Fibroblast of skin of left biceps (primary cell): ENCODE data around the gene COL10A1.
A peak's percentile ranks its signal among the peaks of the same experiment; 100 is the strongest.

Experiments
- DNase-seq, 2 experiments: peaks; one replicate each; pipeline ENCODE4 v3.0.0-alpha.2; 2013; ENCODE audit warnings: low read depth in 2 of 2

The COL10A1 gene

DNA sequence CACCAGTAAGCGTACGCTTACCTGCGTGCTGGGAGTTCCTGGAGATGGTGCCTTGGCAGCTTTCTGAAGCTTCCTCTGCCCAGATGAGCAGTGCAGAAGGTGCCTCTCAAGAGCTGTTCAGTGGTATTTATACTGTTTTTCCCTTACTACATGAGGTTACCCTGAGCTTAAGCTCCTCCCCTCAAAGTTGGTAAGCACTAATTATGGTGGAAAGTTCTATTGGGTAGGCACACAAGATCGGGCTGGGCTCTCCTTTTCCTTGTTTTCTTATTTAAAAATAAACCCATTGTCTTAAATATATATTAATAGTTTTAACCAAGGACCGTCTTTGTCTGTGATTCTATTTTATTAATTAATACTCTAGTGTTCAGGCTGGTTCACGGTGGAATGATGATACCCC, at the start of gene COL10A1:
COL10A1 (minus strand) TSS at position 101 of the 400 bp plus-strand sequence. CDS start 640 bp downstream, outside the sequence.
- DNase-seq, result no peak

DNA sequence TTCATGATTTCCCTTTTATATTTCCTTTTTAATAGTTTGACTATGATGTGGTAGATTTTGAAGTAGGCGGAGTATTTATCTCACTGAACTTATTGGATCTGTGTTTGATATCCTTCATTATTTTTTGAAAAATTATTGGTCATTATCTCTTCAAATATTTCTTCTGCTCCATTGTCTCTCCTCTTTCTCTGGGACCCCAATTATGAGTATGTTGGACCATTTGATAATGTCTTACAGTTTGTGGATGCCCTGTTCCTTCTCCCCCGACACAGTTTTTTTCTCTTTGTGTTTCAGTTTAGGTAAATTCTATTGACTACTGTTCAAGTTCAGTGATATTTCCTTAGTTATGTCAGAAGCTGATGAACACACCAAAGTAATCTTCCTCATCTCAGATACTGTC, 49.4 kb upstream of the COL10A1 start:
- no peak for DNase-seq

DNA sequence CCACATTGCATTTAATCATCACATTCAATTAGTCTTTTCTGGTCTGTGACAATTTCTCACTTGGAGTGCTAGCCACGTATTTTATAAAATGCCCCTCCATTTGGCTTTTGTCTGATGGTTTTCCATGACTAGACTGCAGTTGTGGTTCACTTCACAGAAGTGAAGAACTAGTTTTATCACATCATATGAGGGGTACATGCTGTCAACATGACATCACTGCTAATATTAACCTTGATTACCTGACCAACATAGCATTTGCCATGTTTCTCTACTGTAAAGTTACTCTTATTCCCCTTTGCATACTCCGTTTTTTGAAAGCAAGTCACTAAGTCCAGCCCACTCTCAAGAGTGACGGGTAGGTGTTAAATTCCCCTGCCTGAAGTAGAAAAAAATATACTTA, 48.0 kb upstream of the COL10A1 start:
- DNase-seq, result no peak

DNA sequence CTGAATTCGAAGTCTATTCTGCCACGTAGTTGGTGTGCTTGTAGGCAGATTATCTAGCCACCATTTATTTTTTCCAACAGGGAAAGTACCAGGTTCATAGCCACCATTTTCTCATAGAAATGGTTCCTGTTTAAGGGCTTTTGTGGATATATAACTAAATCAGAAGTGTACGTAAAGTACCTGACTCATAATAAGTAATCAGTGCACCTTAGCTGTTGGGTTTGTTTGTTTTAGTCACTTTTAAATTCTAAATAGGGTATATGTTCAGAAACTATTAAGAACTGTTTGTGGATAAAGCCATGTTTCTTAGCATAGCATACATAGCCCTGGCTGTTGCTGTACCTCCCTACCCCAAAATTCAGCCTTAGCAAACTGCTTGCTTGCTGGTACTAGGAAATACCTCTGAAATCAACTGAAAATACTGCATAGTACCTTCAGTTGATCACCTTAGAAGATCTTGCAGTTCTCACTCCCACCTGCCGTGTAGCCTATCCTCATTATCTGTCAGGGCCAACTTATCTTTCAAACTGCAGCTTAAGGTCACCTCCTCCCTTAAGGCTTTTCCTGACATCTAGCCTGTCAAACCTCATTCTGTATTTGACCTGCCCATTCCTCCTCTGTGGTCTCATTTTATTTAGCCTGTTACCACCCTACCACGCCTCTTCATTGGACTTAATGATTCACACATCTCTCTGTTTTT, 44.6 kb upstream of the COL10A1 start:
- no peak for DNase-seq

DNA sequence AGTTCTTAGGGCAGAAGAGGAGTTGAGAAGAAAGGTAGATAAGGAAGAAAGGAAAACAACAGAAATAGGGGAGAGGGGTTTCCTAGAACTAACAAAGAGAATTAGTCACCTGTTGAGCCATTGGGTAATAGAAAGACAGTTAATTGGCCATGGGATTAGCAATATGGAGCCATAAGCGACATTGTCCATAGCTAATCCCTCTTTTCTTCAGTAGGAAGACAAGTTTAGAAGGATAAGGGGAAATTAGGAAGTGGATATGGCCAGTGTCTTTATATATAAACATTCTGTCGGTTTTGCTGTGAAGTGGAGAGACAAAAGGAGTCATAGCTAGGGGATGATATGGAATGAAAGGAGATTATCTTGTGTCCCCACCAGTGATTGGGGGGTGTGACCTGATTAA, 43.9 kb upstream of the COL10A1 start:
- DNase-seq, result no peak

DNA sequence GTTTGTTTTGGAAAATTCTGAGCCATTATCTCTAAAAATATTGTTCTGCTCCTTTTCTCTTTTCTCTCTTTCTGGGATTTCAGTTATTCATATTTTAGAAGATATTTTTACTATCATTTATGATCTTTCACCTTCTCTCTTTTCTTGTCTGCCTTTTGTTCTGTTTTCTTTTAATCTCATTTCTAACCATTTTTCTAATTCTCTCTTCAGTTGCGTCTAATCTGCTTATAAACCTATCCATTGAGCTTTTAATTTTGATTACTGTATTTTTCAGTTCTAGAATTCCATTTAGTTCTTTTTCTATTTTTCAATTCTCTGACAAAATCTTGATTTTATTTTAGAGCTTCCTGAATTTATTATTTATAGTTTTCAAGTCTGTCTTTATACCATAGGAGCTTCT, 42.2 kb upstream of the COL10A1 start:
- DNase-seq, result no peak

DNA sequence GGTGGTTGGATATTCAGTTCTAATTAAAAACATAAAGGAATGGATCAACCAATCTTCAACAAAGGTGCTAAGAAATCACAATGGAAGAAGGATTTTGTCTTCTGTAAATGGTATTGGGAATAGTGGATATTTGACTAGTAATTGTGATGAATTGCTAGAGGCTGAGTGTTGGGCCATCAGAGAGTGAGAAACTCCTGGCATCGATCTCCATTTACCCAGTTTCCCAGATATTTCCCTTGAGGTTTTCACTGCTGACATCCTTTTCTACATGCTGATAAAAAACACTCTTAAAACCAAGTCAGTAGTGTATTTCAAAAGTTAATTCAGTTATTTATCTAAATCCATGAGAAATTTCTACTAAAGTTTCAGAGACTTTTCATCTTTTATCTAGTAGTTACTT, 40.4 kb upstream of the COL10A1 start:
- DNase-seq, result no peak

DNA sequence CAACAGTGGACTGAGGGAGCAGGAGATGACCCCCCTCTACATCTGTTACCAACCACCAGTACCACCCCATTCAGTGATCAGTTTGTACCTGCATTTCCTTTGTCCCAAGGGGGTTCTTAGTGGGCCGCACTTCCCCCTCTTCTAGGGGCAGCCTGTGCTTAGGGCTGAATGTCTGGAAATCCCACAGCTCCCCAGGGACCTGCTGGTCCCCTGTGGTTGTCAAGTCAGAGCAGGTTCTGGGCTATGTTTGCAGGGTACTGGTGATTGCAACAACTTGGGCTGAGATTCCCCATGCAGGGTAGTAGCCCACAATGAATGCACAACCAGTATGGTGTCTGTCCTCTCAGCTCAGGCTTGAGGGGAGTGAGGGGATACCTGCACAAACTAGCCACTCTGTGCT, 39.7 kb upstream of the COL10A1 start:
- no peak for DNase-seq

DNA sequence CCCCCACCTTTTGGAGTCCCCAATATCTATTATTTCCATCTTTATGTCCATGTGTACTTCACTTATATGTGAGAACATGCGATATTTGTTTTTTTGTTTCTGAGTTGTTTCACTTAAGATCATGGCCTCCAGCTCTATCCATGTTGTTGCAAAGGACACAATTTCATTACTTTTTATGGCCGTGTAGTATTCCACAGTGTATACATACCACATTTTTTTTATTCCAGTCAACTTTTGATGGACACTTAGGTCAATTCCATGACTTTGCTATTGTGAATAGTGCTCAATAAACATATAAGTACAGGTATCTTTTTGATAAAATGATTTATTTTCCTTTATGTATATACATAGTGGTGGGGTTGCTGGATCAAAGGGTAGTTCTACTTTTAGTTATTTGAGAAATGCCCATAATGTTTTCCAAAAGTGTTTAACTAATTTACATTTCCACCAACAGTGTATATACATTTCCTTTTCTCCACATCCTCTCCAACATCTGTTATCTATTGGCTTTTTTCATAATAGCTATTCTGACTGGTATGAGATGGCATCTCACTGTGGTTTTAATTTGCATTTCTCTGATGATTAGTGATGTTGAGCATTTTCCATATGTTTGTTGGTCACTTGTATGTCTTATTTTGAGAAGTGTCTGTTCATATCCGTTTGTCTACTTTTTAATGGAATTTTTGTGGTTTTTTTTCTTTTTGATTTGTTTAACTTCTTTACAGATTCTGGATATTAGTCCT, 34.0 kb upstream of the COL10A1 start:
- peak; percentile 48 to 55 for DNase-seq

DNA sequence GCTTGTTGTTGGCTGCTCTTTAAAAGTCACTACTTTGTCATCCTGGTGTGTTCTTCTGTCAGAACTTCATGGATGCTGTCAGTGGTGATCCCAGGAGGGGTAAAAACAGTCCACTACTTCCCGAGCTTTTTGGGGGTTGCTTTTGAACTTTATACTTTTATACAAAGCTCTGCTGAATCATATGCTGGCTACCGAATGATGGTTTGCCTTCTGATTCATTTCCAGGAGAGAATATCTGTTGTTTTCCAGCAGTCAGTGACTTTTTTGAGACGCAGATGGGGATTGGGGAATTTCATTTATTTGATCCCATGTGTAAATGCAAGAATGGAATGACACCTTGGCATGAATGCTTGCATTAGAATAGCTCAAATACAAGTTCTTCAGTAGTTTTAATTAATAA, 32.7 kb upstream of the COL10A1 start:
- DNase-seq, result peak in 1 of 2 experiments; percentile 13

DNA sequence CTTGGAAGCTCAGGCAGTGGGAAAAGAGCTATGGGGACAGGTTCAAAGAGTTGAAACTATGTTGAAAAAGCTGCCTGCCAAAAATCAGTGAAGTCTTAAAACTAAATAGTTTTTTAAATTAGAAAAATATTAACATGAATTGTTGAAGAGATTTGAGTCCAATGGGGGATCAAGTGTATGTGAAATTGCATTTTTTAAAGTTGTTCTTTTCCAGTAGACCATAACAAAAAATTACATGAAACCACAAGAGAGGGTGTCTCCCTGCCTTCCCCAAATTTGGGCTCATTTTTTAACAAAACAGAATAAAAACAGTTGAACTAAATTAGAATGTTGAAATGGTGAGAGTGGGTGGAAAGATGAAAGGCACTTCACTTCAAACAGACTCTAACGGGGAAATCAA, 31.5 kb upstream of the COL10A1 start:
- DNase-seq, result no peak

DNA sequence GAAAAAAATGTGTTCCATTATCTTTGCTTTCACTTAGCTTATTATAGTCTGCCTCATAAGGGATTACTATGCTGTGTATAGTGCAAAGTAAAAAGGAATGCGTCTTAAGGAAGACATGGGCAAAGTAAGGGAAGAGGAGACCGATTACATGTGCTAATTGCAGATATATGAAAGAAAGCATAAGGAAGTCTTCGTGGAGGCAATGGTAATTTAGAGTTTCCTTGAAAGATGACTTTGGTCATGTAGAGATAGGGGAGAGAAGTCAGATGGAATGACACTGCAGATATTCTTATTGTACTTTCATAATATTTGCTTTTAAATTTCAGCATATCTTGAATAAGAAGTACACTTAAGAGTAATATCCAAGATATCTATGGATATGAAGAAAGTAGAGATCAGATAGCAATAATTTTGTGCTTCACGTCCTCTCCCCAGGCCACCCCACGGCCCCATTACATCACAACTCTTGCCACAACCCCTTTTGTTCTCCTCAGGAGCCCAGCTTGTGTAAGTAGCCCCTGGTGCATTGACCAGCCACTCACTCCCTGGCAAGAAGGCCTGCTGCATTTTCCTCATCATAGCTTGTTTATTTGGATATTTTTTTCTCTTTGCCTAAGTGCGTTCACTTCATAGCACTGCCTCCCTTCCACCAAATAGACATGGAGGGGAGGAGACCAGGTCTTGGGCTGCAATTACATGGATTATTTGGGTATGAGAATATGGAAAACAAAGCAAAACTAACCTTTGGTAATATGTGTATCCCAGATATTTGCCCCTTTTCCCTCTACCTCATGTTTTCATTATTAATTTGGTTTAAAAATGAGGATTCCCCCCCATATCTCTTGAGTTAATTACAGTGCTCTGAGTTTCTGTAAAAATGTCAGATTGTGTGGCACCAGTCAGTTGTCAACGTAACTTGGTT, 30.7 kb upstream of the COL10A1 start:
- no peak for DNase-seq

DNA sequence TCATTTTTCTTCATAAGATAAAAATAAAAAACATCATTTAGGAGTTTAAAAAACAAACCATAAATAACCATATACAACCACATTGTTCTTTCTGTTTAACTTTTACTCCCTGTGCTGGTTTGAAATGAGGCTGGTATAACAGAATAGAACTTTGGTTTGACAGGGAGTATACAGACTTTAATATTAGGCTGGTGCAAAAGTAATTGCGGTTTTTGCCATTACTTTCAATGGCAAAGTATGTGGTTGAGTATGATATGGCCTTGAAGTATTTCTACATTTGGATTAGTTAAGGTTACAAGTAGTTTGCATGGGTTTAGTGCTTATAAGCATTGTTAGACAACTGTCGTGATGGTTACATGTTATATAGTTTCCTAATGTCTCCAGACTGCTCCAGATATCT, 29.0 kb upstream of the COL10A1 start:
- DNase-seq, result no peak

DNA sequence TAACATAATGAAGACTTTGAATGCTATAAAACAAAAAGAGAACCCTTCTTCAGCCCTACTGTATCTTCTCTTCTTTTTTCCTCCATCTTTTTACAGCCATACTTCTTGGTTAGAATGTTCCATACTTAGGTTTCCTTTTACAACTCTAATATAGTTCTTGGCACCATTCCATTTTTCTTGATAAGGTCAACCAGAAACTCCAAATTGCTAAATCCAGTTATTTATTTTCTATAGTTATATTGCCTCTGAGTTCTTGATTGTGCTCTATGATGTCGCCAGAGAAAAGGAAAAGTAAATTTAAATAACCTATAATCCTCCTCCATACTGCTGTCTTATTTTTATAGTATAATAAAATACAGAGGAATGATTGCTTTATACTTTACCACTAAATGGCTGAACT, 26.7 kb upstream of the COL10A1 start:
- no peak for DNase-seq

DNA sequence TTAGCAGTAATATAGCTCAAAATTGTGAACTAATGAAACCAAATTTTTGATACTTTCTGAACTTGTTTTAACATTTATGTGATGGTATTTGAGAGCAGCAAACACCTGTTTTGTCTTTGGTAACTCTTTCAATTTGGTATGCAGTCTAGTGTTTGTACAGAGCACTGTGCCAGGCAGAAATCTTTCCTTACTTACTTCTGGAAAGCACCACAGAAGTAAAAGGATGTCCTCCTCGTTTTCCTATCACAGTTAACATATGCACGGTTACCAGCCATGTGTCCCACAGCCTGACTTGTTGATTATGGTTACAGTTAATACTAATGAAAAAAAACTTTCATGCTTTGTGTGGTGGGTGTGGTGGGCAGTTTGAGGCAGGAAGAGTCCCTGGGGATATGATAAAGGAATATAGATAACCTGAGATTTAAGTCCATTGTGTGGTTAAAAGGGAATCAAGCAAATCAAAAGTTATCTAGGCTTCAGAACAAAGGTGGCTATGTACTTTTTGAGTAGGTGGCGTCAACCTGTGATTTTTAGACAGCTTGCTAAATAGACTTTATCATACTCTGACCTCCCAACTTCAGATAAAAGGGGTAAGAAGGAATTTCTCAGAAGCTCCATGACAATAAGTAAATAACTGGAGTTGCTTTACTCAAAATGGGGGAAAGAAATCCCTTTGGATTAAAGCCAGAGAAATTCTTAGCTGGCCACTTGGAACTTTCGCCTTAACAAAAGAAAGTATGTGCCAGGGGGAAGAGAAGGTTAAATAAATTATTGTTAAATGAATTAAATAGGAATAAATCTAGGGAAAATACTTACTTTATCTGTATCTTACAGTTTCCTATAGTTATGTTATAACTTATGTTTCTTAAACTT, 20.1 kb upstream of the COL10A1 start:
- no peak for DNase-seq

DNA sequence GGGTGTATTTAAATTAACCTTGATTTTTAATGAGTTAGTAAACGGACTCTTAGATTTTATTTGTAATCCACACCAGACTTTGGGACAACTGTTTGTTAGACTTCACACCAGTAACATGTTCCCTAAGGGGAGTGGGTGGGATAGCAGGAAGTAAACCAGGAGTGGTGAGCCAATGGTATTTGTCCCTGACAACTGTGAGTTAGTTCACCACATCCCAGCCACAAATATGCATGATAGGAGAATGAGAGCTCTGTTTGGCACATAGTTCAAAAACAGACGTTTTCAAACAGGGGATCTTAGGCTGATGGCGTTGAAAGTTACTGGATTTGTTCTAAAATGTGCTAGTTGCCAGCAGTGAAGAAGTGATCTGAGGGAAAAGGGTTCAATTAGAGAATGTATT, 18.7 kb upstream of the COL10A1 start:
- DNase-seq, result peak; percentile 60 to 66

DNA sequence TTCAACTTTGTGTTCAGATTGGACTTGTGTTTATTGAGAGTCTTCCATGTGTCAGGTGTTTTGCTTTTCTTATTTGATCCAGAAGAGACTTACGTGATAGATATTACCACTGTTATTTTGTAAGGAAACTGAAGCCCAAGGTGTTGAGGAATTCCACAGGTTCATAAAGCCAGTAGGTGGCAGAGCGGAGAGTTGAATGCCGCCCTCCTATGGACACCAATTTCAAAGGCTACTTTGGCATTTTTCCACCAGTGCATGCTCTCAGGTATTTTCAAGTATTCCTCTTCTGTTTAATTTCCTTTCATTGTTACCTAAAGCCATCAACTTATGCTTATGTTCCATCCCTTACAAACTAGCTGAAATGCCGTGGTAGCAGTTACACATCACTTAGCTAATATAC, 14.0 kb upstream of the COL10A1 start:
- DNase-seq, result no peak

DNA sequence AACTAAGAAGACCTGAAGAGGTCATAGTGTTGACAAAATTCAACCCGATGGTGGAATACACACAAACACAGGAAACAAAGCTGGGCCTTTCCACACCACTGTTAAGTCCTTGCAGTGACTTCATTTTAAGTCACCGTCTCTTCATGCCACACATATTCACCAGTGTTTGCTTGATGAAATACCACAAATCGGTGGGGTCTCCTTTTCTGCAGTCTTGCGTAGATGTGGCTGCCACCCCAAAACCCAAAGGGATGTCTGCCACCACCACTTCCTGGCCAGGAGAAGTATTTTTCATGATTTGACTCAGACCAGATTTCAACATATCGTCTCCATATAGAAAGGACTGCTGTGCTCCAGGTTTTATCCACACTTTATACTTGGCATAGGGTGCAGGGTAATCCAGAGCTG, 11.0 kb upstream of the COL10A1 start:
- DNase-seq, result no peak

DNA sequence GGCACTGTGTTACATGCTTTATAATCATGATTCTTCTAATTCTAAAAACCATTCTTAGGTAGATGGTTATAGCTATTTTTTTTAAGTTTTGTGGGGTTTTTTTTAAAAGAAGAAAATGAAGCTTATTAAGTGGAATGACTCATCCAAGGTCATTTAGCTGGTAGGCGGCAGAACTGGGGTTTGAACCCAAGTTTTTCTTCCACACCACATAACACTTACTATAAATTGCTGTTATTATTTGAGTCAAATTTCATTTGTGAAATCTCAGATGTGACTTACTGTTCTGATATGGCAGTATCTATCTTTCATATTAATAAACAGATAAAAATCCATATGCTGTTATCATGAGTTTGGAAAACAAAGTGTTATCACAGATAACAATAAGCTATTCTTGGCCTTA, 10.4 kb upstream of the COL10A1 start:
- DNase-seq, result no peak

DNA sequence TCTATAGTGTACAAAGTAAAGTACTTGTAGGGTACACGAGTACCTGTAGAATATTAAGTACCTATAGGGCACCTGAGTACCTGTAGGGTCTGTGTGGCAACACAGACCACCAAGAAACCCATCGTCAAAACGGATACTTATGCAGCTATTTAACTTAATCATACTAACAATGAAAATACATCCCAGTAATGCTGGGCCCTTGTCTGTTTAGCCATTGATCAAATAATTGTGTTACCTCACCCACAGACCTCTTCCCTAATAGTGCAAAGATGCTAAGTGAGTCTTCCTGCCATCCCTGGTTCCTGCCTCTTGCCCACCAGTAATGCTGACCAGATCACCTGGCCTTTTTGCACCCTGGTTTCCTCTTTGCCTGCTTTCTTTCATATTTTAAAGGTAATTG, 7.5 kb upstream of the COL10A1 start:
- DNase-seq, result no peak

DNA sequence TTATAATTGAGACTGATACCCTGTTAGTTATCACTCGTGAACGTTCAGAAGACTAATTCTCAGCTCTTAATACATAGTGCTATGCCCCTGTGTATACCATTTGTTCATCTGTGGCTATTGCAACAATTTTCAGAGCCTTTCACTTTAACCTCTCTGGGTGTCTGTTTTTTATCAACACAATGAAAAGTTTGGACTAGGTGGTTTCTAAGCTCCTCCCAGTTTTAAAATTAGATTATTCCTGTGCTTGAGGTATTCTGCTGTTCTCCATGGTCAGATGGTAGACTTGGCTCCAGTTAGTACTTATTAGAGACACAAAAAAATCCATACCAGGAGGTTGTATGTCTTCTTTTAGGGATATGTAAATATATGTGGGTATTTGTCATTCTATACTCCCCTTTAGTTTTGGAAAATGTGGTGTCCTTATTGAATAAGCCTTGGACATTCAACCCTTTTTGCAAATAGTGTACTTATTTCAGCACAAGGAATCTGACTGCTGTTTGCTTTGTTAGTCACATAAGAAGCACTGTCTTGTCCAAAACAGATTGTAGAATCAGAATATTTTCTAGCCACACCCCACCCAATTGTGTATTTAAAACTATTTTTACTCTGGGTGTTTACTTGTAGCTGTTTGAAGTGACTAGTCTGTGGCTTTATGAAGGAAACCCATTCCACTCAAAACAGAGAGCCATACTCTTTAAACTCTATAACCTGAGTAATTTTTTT, 2.0 kb upstream of the COL10A1 start:
- DNase-seq, result no peak
